Body of pancreas (tissue), 4 donors: ENCODE data around the gene LRRC9.
"Not testable (repeated sequence)": the region's sequence is repeated elsewhere in the genome, so short reads cannot be mapped to it uniquely, and the experiment has no call there.

Source experiments
- POLR2A ChIP-seq, 3 donors: fragments of 450-650 bp; IDR thresholded peaks; one replicate each; pipeline ENCODE4 v1.6.1; 2016; ENCODE audit warnings: antibody characterized with exemption in 3 of 3, mild to moderate bottlenecking in 2 of 3
- TF ChIP-seq, protein P1 (sequence below), 7 experiments: fragments of 450-650 bp in 4 of 7; fragments of 200-600 bp in 3 of 7; sonication (generic) in 3 of 7; IDR thresholded peaks; one replicate each; pipeline ENCODE4 v1.5.1; 2016 to 2019; ENCODE audit warnings: antibody characterized with exemption in 7 of 7

DNA sequence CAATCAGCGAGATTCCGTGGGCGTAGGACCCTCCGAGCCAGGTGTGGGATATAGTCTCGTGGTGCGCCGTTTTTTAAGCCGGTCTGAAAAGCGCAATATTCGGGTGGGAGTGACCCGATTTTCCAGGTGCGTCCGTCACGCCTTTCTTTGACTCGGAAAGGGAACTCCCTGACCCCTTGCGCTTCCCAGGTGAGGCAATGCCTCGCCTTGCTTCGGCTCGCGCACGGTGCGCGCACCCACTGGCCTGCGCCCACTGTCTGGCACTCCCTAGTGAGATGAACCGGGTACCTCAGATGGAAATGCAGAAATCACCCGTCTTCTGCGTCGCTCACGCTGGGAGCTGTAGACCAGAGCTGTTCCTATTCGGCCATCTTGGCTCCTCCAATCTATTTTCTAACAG lies 32.2 kb downstream of the LRRC9 start:
- TF ChIP-seq, protein P1, sequence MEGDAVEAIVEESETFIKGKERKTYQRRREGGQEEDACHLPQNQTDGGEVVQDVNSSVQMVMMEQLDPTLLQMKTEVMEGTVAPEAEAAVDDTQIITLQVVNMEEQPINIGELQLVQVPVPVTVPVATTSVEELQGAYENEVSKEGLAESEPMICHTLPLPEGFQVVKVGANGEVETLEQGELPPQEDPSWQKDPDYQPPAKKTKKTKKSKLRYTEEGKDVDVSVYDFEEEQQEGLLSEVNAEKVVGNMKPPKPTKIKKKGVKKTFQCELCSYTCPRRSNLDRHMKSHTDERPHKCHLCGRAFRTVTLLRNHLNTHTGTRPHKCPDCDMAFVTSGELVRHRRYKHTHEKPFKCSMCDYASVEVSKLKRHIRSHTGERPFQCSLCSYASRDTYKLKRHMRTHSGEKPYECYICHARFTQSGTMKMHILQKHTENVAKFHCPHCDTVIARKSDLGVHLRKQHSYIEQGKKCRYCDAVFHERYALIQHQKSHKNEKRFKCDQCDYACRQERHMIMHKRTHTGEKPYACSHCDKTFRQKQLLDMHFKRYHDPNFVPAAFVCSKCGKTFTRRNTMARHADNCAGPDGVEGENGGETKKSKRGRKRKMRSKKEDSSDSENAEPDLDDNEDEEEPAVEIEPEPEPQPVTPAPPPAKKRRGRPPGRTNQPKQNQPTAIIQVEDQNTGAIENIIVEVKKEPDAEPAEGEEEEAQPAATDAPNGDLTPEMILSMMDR (IDR thresholded peaks at IDR 0.05), result not testable (repeated sequence)
- not testable (repeated sequence) for TF ChIP-seq POLR2A (IDR thresholded peaks at IDR 0.05)
